H9 (cell line): ENCODE measurements around the gene SF1. TPM values are rescaled to one million over a fixed set of nuclear protein-coding genes. Genes with fewer than 3 reads are reported as not detected.

ENCODE experiments used
- DNase-seq: peaks from one replicate; pipeline ENCODE4 v3.0.0-alpha.2; 2017
- H2AFZ ChIP-seq: one replicate; pipeline ENCODE4 v1.6.1; 2013; ENCODE audit warnings: mild to moderate bottlenecking, low read length, control low read depth, moderate library complexity
- H2AK5ac ChIP-seq: 2 replicates; pipeline ENCODE4 v1.6.1; 2013; ENCODE audit warnings: low read length, control low read depth, mixed read lengths; ENCODE audit not compliant: insufficient read length
- H2BK120ac ChIP-seq: one replicate; pipeline ENCODE4 v1.6.1; 2013; ENCODE audit warnings: low read depth, mild to moderate bottlenecking, low read length, control low read depth, inconsistent platforms; ENCODE audit not compliant: poor library complexity, severe bottlenecking
- H2BK12ac ChIP-seq: 2 replicates; pipeline ENCODE4 v1.6.1; 2013; ENCODE audit warnings: low read length, control low read depth, mixed read lengths, low read depth; ENCODE audit not compliant: insufficient read length
- H2BK15ac ChIP-seq: 2 replicates; pipeline ENCODE4 v1.6.1; 2013; ENCODE audit warnings: low read depth, low read length, control low read depth
- H2BK20ac ChIP-seq: one replicate; pipeline ENCODE4 v1.6.1; 2013; ENCODE audit warnings: low read depth, mild to moderate bottlenecking, low read length, control low read depth, inconsistent platforms; ENCODE audit not compliant: poor library complexity, severe bottlenecking
- H2BK5ac ChIP-seq: 2 replicates; pipeline ENCODE4 v1.6.1; 2013; ENCODE audit warnings: low read length, control low read depth, mixed read lengths; ENCODE audit not compliant: insufficient read length
- H3K14ac ChIP-seq: 2 replicates; pipeline ENCODE4 v1.6.1; 2013; ENCODE audit warnings: low read length, control low read depth; ENCODE audit not compliant: insufficient read depth
- H3K18ac ChIP-seq: 2 replicates; pipeline ENCODE4 v1.6.1; 2013; ENCODE audit warnings: low read depth, mild to moderate bottlenecking, mixed read lengths, low read length, control low read depth; ENCODE audit not compliant: insufficient read length
- H3K23ac ChIP-seq: 2 replicates; pipeline ENCODE4 v1.6.1; 2013; ENCODE audit warnings: low read length, control low read depth, mixed read lengths, low read depth; ENCODE audit not compliant: insufficient read length
- H3K23me2 ChIP-seq: 2 replicates; pipeline ENCODE4 v1.6.1; 2013; ENCODE audit warnings: low read depth, mild to moderate bottlenecking, mixed read lengths, low read length, control low read depth; ENCODE audit not compliant: insufficient read length, poor library complexity, severe bottlenecking
- H3K27ac ChIP-seq: 2 replicates; pipeline ENCODE4 v1.5.1; 2013; ENCODE audit warnings: low read length, control low read depth, mixed read lengths, low read depth; ENCODE audit not compliant: insufficient read length
- H3K27me3 ChIP-seq: 2 replicates; pipeline ENCODE4 v1.6.1; 2013; ENCODE audit warnings: low read length, control low read depth, inconsistent platforms; ENCODE audit not compliant: insufficient read depth
- H3K4ac ChIP-seq: 2 replicates; pipeline ENCODE4 v1.6.1; 2013; ENCODE audit warnings: low read depth, mild to moderate bottlenecking, control low read depth, inconsistent platforms, low read length, moderate library complexity
- H3K4me1 ChIP-seq: 2 replicates; pipeline ENCODE4 v1.6.1; 2013; ENCODE audit warnings: low read length, control low read depth, inconsistent platforms; ENCODE audit not compliant: insufficient read depth
- H3K4me2 ChIP-seq: 2 replicates; pipeline ENCODE4 v1.6.1; 2013; ENCODE audit warnings: low read length, control low read depth, mixed read lengths; ENCODE audit not compliant: insufficient read length, insufficient read depth
- H3K56ac ChIP-seq: 2 replicates; pipeline ENCODE4 v1.6.1; 2013; ENCODE audit warnings: low read depth, mild to moderate bottlenecking, mixed read lengths, low read length, control low read depth; ENCODE audit not compliant: insufficient read length
- H3K79me1 ChIP-seq: 2 replicates; pipeline ENCODE4 v1.6.1; 2013; ENCODE audit warnings: low read depth, mild to moderate bottlenecking, moderate library complexity, low read length, control low read depth, inconsistent platforms; ENCODE audit not compliant: insufficient read depth, poor library complexity, severe bottlenecking
- H3K79me2 ChIP-seq: 2 replicates; pipeline ENCODE4 v1.6.1; 2013; ENCODE audit warnings: low read length, control low read depth, inconsistent platforms; ENCODE audit not compliant: insufficient read depth
- H3K9ac ChIP-seq: 2 replicates; pipeline ENCODE4 v1.6.1; 2013; ENCODE audit warnings: low read length, control low read depth, mixed read lengths; ENCODE audit not compliant: insufficient read length; ENCODE audit errors: extremely low read depth
- H3K9me3 ChIP-seq: one replicate; pipeline ENCODE4 v1.6.1; 2013; ENCODE audit warnings: low read depth, low read length, inconsistent platforms; ENCODE audit not compliant: control insufficient read depth
- H3T11ph ChIP-seq: one replicate; pipeline ENCODE4 v1.6.1; 2013; ENCODE audit warnings: mild to moderate bottlenecking, low read length, control low read depth, inconsistent platforms
- H4K20me1 ChIP-seq: one replicate; pipeline ENCODE4 v1.6.1; 2013; ENCODE audit not compliant: control insufficient read depth, insufficient read length, insufficient read depth
- H4K5ac ChIP-seq: 2 replicates; pipeline ENCODE4 v1.6.1; 2013; ENCODE audit warnings: low read depth, mild to moderate bottlenecking, mixed read lengths, low read length, control low read depth; ENCODE audit not compliant: insufficient read length
- H4K8ac ChIP-seq: replicated peaks from 2 replicates; pipeline ENCODE4 v1.6.1; 2013; ENCODE audit warnings: low read length, control low read depth, mixed read lengths, low read depth; ENCODE audit not compliant: insufficient read length
- H4K91ac ChIP-seq: 2 replicates; pipeline ENCODE4 v1.6.1; 2013; ENCODE audit warnings: low read depth, mild to moderate bottlenecking, moderate library complexity, mixed read lengths, low read length, control low read depth; ENCODE audit not compliant: insufficient read length
- H3K27ac Mint-ChIP-seq, 3 experiments: 2 replicates in 2 of 3; 3 replicates in 1 of 3; pipeline ENCODE4 v1.8.0; 2020 to 2021; ENCODE audit warnings: mixed read lengths in 3 of 3, mild to moderate bottlenecking in 1 of 3, moderate library complexity in 1 of 3
- H3K27me3 Mint-ChIP-seq: 2 replicates; pipeline ENCODE4 v1.8.0; 2021; ENCODE audit warnings: low read depth, mild to moderate bottlenecking, moderate library complexity, mixed read lengths
- H3K36me3 Mint-ChIP-seq, 3 experiments: 2 replicates in 2 of 3; 3 replicates in 1 of 3; pipeline ENCODE4 v1.8.0; 2020 to 2021; ENCODE audit warnings: low read depth in 3 of 3, mixed read lengths in 3 of 3; ENCODE audit not compliant: insufficient read depth in 1 of 3
- H3K4me1 Mint-ChIP-seq, 2 experiments: 2 replicates each; pipeline ENCODE4 v1.8.0; 2020; ENCODE audit warnings: mixed read lengths in 2 of 2
- H3K4me3 Mint-ChIP-seq, 2 experiments: 2 replicates in 1 of 2; 3 replicates in 1 of 2; pipeline ENCODE4 v1.8.0; 2020 to 2021; ENCODE audit warnings: mild to moderate bottlenecking in 2 of 2, mixed read lengths in 2 of 2, moderate library complexity in 1 of 2
- H3K9me3 Mint-ChIP-seq, 2 experiments: 2 replicates in 1 of 2; 3 replicates in 1 of 2; pipeline ENCODE4 v1.8.0; 2020; ENCODE audit warnings: mild to moderate bottlenecking in 2 of 2, mixed read lengths in 2 of 2, moderate library complexity in 1 of 2
- WGBS: extraction: QIAGEN DNeasy Blood & Tissue Kit; methylation state at CpG from one replicate; pipeline ENCODE4 v1.1.7; 2013; ENCODE audit warnings: missing lambda C conversion rate, low lambda C conversion rate, mixed read lengths; ENCODE audit not compliant: insufficient read length; ENCODE audit errors: extremely low coverage; 5-methylcytosine and 5-hydroxymethylcytosine counted together
- total RNA-seq: library from RNA; stranded (reverse); gene quantifications from 2 replicates; pipeline ENCODE4 v1.2.1, GENCODE V29; 2021
- TF ChIP-seq, protein P1 (sequence below): fragments of 200-600 bp; sonication (generic); conservative IDR thresholded peaks from 3 replicates; pipeline ENCODE4 v1.8.0; 2021; ENCODE audit warnings: antibody characterized with exemption, mild to moderate bottlenecking

SF1 gene
- total RNA-seq, 1 experiment from 2014 or later = 528 TPM

- H3K27me3 Mint-ChIP-seq = peaks cover 24% of the 10 kb centered on the region
- Histone ChIP-seq H4K8ac (no peak overlapping the region), H3K18ac (no peak overlapping the region), H3K79me1 (no peaks in the 10 kb centered on the region), H3T11ph (no peak overlapping the region), H3K56ac (no peak overlapping the region), H4K20me1 (no peaks in the 10 kb centered on the region), H2AK5ac (no peak overlapping the region), H3K79me2 (no peaks in the 10 kb centered on the region), H2AFZ (no peak overlapping the region), H3K9ac (no peak overlapping the region), H2BK5ac (no peak overlapping the region), H3K4ac (no peak overlapping the region), H4K91ac (no peak overlapping the region), H3K27ac (no peak overlapping the region), H2BK120ac (no peak overlapping the region), H3K27me3 (no peaks in the 10 kb centered on the region), H2BK12ac (no peak overlapping the region), H3K14ac (no peak overlapping the region), H3K4me2 (no peak overlapping the region), H2BK20ac (no peak overlapping the region), H3K23ac (no peak overlapping the region), H3K23me2 (no peaks in the 10 kb centered on the region), H2BK15ac (no peak overlapping the region), H3K4me1 (peaks cover 3% of the 10 kb centered on the region; the same call in 1 of the 2 replicates), H4K5ac (no peak overlapping the region), H3K9me3 (no peaks in the 10 kb centered on the region)
- no CpG with 5 or more reads among the region's 9 CpGs for WGBS
- H3K36me3 Mint-ChIP-seq = peaks cover 3 to 19% (median 5%) of the 10 kb centered on the region in 3 experiments; a peak in 5 of 7 replicates
- H3K4me1 Mint-ChIP-seq = peaks cover 28 to 34% of the 10 kb centered on the region in 2 experiments
- H3K9me3 Mint-ChIP-seq = no peaks in the 10 kb centered on the region
- DNase-seq = no peak
- TF ChIP-seq, protein P1, sequence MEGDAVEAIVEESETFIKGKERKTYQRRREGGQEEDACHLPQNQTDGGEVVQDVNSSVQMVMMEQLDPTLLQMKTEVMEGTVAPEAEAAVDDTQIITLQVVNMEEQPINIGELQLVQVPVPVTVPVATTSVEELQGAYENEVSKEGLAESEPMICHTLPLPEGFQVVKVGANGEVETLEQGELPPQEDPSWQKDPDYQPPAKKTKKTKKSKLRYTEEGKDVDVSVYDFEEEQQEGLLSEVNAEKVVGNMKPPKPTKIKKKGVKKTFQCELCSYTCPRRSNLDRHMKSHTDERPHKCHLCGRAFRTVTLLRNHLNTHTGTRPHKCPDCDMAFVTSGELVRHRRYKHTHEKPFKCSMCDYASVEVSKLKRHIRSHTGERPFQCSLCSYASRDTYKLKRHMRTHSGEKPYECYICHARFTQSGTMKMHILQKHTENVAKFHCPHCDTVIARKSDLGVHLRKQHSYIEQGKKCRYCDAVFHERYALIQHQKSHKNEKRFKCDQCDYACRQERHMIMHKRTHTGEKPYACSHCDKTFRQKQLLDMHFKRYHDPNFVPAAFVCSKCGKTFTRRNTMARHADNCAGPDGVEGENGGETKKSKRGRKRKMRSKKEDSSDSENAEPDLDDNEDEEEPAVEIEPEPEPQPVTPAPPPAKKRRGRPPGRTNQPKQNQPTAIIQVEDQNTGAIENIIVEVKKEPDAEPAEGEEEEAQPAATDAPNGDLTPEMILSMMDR = no peak
- H3K4me3 Mint-ChIP-seq = no peak overlapping the region
- H3K27ac Mint-ChIP-seq = no peak overlapping the region; a peak in 1 of 7 replicates
These were observed 42.5 kb downstream of the SF1 start for GRCh38 chr11:64735725-64736259.
